CD14-positive monocyte (primary cell): Measurements from ENCODE around the gene SOS1. TPM values are rescaled to one million over a fixed set of nuclear protein-coding genes. Genes with fewer than 3 reads are reported as not detected.
A peak's percentile ranks its signal among the peaks of the same experiment; 100 is the strongest.

Experiments used
- DNase-seq, 3 donors: peaks; one replicate each; pipeline ENCODE4 v3.0.0-alpha.2; 2011 to 2022
- H2AFZ ChIP-seq: 2 replicates; pipeline ENCODE4 v1.6.0; 2012; ENCODE audit warnings: mild to moderate bottlenecking, low read depth, low read length, inconsistent platforms; ENCODE audit not compliant: insufficient read depth, poor library complexity, severe bottlenecking
- H3K27ac ChIP-seq, 2 donors: 1 replicate in 1 of 2; 2 replicates in 1 of 2; pipeline ENCODE4 v1.5.1; 2012 to 2013; ENCODE audit warnings: low read length in 2 of 2, control low read depth in 1 of 2, inconsistent platforms in 1 of 2, low read depth in 1 of 2, mild to moderate bottlenecking in 1 of 2
- H3K27me3 ChIP-seq, 2 donors: one replicate each; pipeline versions ENCODE4 v1.6.0 to v1.6.1; 2011 to 2013; ENCODE audit warnings: low read length in 2 of 2; ENCODE audit not compliant: control insufficient read depth in 2 of 2, insufficient read depth in 2 of 2
- H3K36me3 ChIP-seq, 2 donors: replicated peaks in 1 of 2; 1 replicate in 1 of 2; 2 replicates in 1 of 2; pipeline versions ENCODE4 v1.5.1 to v1.6.1; 2012 to 2013; ENCODE audit warnings: low read length in 2 of 2, control low read depth in 1 of 2, inconsistent platforms in 1 of 2, mild to moderate bottlenecking in 1 of 2; ENCODE audit not compliant: insufficient read depth in 2 of 2, control insufficient read depth in 1 of 2
- H3K4me1 ChIP-seq, 2 donors: 1 replicate in 1 of 2; 2 replicates in 1 of 2; pipeline versions ENCODE4 v1.5.1 to v1.6.1; 2012 to 2013; ENCODE audit warnings: low read length in 2 of 2, control low read depth in 1 of 2, inconsistent platforms in 1 of 2, mild to moderate bottlenecking in 1 of 2, moderate library complexity in 1 of 2; ENCODE audit not compliant: insufficient read depth in 2 of 2, control insufficient read depth in 1 of 2
- H3K4me2 ChIP-seq: replicated peaks from 2 replicates; pipeline ENCODE3; 2012; ENCODE audit warnings: low read length, moderate library complexity, mild to moderate bottlenecking; ENCODE audit not compliant: poor library complexity, severe bottlenecking; ENCODE audit errors: extremely low read depth
- H3K4me3 ChIP-seq, 3 experiments: fragments of 200-600 bp in 1 of 3; sonication (generic) in 1 of 3; replicated peaks in 1 of 3; 1 replicate in 2 of 3; 2 replicates in 1 of 3; pipeline ENCODE4 v1.5.1; 2011 to 2013; ENCODE audit warnings: low read length in 3 of 3, mild to moderate bottlenecking in 3 of 3, control low read depth in 2 of 3, low read depth in 2 of 3, inconsistent platforms in 1 of 3, moderate library complexity in 1 of 3
- H3K79me2 ChIP-seq: 2 replicates; pipeline ENCODE4 v1.6.0; 2012; ENCODE audit warnings: mild to moderate bottlenecking, control low read depth, inconsistent platforms, low read length, moderate library complexity; ENCODE audit not compliant: insufficient read depth
- H3K9ac ChIP-seq: 2 replicates; pipeline ENCODE4 v1.6.0; 2017; ENCODE audit warnings: low read length, mild to moderate bottlenecking; ENCODE audit not compliant: insufficient read depth, poor library complexity, severe bottlenecking
- H3K9me3 ChIP-seq, 2 donors: replicated peaks in 1 of 2; 1 replicate in 1 of 2; 2 replicates in 1 of 2; pipeline versions ENCODE4 v1.5.1 to v1.6.1; 2012 to 2013; ENCODE audit warnings: low read length in 2 of 2, control low read depth in 1 of 2; ENCODE audit not compliant: control insufficient read depth in 1 of 2, insufficient read depth in 1 of 2
- H4K20me1 ChIP-seq: 2 replicates; pipeline ENCODE4 v1.6.0; 2012; ENCODE audit warnings: mild to moderate bottlenecking, low read length, control low read depth, moderate library complexity; ENCODE audit not compliant: insufficient read depth
- H3K27ac Mint-ChIP-seq, 7 donors: one replicate each; pipeline ENCODE4 v1.8.0; 2020; ENCODE audit warnings: mild to moderate bottlenecking in 7 of 7, mixed read lengths in 7 of 7, moderate library complexity in 6 of 7, inconsistent platforms in 2 of 7
- H3K27me3 Mint-ChIP-seq, 3 donors: one replicate each; pipeline ENCODE4 v1.8.0; 2021 to 2022; ENCODE audit warnings: low read depth in 3 of 3, mild to moderate bottlenecking in 3 of 3, mixed read lengths in 3 of 3, moderate library complexity in 3 of 3, inconsistent platforms in 1 of 3
- H3K36me3 Mint-ChIP-seq, 2 donors: one replicate each; pipeline ENCODE4 v1.8.0; 2020; ENCODE audit warnings: mixed read lengths in 2 of 2, inconsistent platforms in 1 of 2, mild to moderate bottlenecking in 1 of 2
- H3K4me1 Mint-ChIP-seq: one replicate; pipeline ENCODE4 v1.8.0; 2020; ENCODE audit warnings: mild to moderate bottlenecking, mixed read lengths
- H3K4me3 Mint-ChIP-seq, 2 donors: one replicate each; pipeline ENCODE4 v1.8.0; 2020; ENCODE audit warnings: mild to moderate bottlenecking in 2 of 2, mixed read lengths in 2 of 2, moderate library complexity in 1 of 2
- H3K9me3 Mint-ChIP-seq, 7 donors: one replicate each; pipeline ENCODE4 v1.8.0; 2020 to 2022; ENCODE audit warnings: mixed read lengths in 7 of 7, mild to moderate bottlenecking in 6 of 7, moderate library complexity in 6 of 7, inconsistent platforms in 2 of 7
- CTCF ChIP-seq: fragments of 200-600 bp; IDR thresholded peaks from one replicate; pipeline ENCODE4 v1.8.0; 2022; ENCODE audit warnings: antibody characterized with exemption, mild to moderate bottlenecking
- WGBS: methylation state at CpG from one replicate; pipeline ENCODE4 v1.1.5; 2013; ENCODE audit warnings: missing lambda C conversion rate; ENCODE audit not compliant: insufficient coverage; 5-methylcytosine and 5-hydroxymethylcytosine counted together
- intact Hi-C, 2 donors: fragments of 100-400 bp; cut with micrococcal nuclease; formaldehyde crosslinking; loops; one replicate each; pipeline versions ENCODE4 v1.15.0 to v1.15.1; 2023
- polyA plus RNA-seq, 3 donors: library from polyadenylated mRNA; depleted of rRNA in 1 of 3; unstranded in 2 of 3; stranded (reverse) in 1 of 3; fragments of 300-500 nt in 2 of 3; fragments of >200 nt in 1 of 3; fragmentation: Illumina TruSeq in 2 of 3; gene quantifications; 1 replicate in 2 of 3; 2 replicates in 1 of 3; pipeline ENCODE4 v1.2.3, GENCODE V29; 2012 to 2021

Gene SOS1
- polyA plus RNA-seq, 3 donors: 5.3 to 15.6 (median 7.7) TPM

- peak overlapping the region in 1 of 2 donors; percentile 57 for H3K27ac ChIP-seq
- intact Hi-C loops: no loop called here
- no CpG with 5 or more reads among the region's 2 CpGs for WGBS
- peaks cover 66 to 91% of the 10 kb centered on the region in 2 donors for H3K36me3 ChIP-seq
- H3K4me1 ChIP-seq: no peaks in the 10 kb centered on the region
- no peak overlapping the region for H3K4me3 ChIP-seq
- no peaks in the 10 kb centered on the region for H3K27me3 Mint-ChIP-seq
- peak overlapping the region; percentile 17 for H3K9ac ChIP-seq
- H3K27me3 ChIP-seq: no peaks in the 10 kb centered on the region
- H3K9me3 Mint-ChIP-seq: no peaks in the 10 kb centered on the region
- peak overlapping the region in 1 of 7 donors; percentile 1 for H3K27ac Mint-ChIP-seq
- H3K9me3 ChIP-seq: no peaks in the 10 kb centered on the region
- no peaks in the 10 kb centered on the region for H4K20me1 ChIP-seq
- no peaks in the 10 kb centered on the region for H3K79me2 ChIP-seq
- peaks cover 49 to 61% of the 10 kb centered on the region in 2 donors for H3K36me3 Mint-ChIP-seq
- no peak for TF ChIP-seq CTCF
- no peak overlapping the region for H2AFZ ChIP-seq
- no peak for DNase-seq
- H3K4me2 ChIP-seq: no peak overlapping the region
- H3K4me1 Mint-ChIP-seq: no peaks in the 10 kb centered on the region
- no peak overlapping the region for H3K4me3 Mint-ChIP-seq
Observed at GRCh38 chr2:38991899-38992298, 129.0 kb downstream of the SOS1 start.

GRCh38 chr2:38988716-38989115 is 132.1 kb downstream of the SOS1 start:
- Histone ChIP-seq H3K4me1 (no peaks in the 10 kb centered on the region), H3K27ac (no peak overlapping the region), H3K9me3 (no peaks in the 10 kb centered on the region), H2AFZ (no peak overlapping the region), H3K79me2 (no peaks in the 10 kb centered on the region), H3K4me3 (no peak overlapping the region), H3K9ac (no peak overlapping the region), H4K20me1 (no peaks in the 10 kb centered on the region), H3K36me3 (peaks cover 54 to 91% of the 10 kb centered on the region in 2 donors), H3K4me2 (no peak overlapping the region), H3K27me3 (no peaks in the 10 kb centered on the region)
- DNase-seq: no peak
- intact Hi-C loops: no loop called here
- no peaks in the 10 kb centered on the region for H3K9me3 Mint-ChIP-seq
- no peak overlapping the region for H3K27ac Mint-ChIP-seq
- TF ChIP-seq CTCF: no peak
- H3K4me3 Mint-ChIP-seq: no peak overlapping the region
- H3K4me1 Mint-ChIP-seq: no peaks in the 10 kb centered on the region
- no CpG with 5 or more reads among the region's 1 CpG for WGBS
- H3K36me3 Mint-ChIP-seq: peaks cover 46 to 57% of the 10 kb centered on the region in 2 donors
- H3K27me3 Mint-ChIP-seq: no peaks in the 10 kb centered on the region
